Fibroblast of mammary gland (primary cell): ENCODE results near the gene NEK7.

Source experiments
- DNase-seq: peaks from one replicate; pipeline ENCODE4 v3.0.0-alpha.2; 2010; ENCODE audit warnings: low read depth
- H3K4me3 ChIP-seq: 2 replicates; pipeline ENCODE4 v1.5.1; 2011; ENCODE audit warnings: low read depth, mild to moderate bottlenecking, low read length, moderate library complexity; ENCODE audit not compliant: control insufficient read depth
- CTCF ChIP-seq: conservative IDR thresholded peaks from 2 replicates; pipeline ENCODE4 v1.5.1; 2011; ENCODE audit warnings: low read depth, low read length, inconsistent platforms; ENCODE audit not compliant: control insufficient read depth, insufficient read depth

The NEK7 gene

DNA sequence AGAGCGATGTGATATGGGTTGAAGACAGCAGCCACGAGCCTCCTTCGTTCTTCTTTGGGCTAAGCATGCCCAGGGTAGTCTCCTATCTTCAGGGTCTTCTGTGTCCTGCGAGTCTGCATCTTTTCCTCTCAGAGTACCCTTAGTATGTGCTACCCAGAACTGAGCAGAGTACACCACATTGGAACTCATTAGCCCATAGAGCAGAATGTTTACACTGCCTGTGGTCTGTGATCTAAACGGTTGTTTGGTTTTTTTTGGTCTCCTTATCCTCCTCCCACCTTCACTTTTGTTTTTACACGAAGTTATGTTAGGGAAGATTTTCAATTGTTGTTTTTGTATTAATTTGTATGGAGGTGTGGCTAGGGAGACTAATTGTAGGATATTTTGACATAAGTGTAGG is 126.4 kb downstream of the NEK7 start:
- DNase-seq, result no peak
- TF ChIP-seq CTCF, result no peak
- H3K4me3 ChIP-seq, result no peak overlapping the region

DNA sequence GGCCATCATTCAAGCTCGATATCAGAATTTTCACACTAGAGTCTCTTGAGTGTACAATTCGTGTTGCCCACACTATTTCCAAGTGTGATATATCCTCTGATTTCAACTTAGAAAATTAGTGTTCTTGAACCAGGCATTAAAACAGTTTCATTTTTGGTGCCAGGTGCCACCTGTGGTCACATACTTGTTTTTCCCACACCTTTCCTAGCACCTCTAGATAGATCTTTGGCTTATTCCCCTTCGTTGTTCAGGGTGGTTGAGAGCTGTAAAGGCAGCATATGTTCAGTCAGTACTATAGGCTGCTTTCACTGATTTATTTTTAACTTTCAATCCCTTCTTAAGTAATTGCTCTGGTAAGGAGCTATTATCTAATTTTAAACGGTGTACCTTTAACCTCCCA is 131.1 kb downstream of the NEK7 start:
- no peak for DNase-seq
- H3K4me3 ChIP-seq, result no peak overlapping the region
- no peak for TF ChIP-seq CTCF

- TF ChIP-seq CTCF, result no peak
These were observed 133.4 kb downstream of the NEK7 start for GRCh38 chr1:198290089-198290683.

GRCh38 chr1:198291036-198291435 is 134.2 kb downstream of the NEK7 start:
- DNase-seq, result no peak
- H3K4me3 ChIP-seq, result no peak overlapping the region
- no peak for TF ChIP-seq CTCF

More at GRCh38 chr1:198290089-198290683, 133.4 kb downstream of the NEK7 start:
- no peak overlapping the region for H3K4me3 ChIP-seq
- no peak for DNase-seq

- TF ChIP-seq CTCF, result no peak
- DNase-seq, result no peak
- no peak overlapping the region for H3K4me3 ChIP-seq
These were observed 135.1 kb downstream of the NEK7 start for GRCh38 chr1:198291924-198292323.

DNA sequence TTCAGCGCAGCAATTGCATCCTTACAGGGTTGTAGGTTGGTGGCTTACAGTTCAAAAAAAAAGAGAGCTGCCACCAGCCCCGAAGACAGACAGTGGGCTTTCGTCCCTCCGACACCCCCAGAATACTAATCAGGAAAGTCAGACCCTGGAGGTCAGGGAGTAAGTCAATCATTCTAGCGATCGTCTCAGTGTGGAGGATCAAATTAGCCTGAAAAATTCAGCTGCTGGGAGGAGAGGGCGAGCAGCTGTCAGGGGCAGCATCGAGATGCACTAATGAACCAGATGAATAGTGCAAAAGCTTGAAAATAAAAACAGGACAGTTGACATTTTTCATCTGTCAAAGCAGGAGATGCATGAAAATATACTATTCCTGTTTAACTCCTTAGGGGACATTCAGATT is 138.4 kb downstream of the NEK7 start:
- DNase-seq, result no peak
- no peak overlapping the region for H3K4me3 ChIP-seq

More for the DNA sequence above, 138.4 kb downstream of the NEK7 start:
- TF ChIP-seq CTCF, result no peak
